ENCODE data around the gene PSMD1. TPM values are rescaled to one million over a fixed set of nuclear protein-coding genes. Genes with fewer than 3 reads are reported as not detected.

Gene PSMD1
- total and polyA plus RNA-seq, 2 of the 8 experiments (the other 6 are each of a cell fraction or from before 2014, with no cell fraction given): 179 to 272 TPM

DNA sequence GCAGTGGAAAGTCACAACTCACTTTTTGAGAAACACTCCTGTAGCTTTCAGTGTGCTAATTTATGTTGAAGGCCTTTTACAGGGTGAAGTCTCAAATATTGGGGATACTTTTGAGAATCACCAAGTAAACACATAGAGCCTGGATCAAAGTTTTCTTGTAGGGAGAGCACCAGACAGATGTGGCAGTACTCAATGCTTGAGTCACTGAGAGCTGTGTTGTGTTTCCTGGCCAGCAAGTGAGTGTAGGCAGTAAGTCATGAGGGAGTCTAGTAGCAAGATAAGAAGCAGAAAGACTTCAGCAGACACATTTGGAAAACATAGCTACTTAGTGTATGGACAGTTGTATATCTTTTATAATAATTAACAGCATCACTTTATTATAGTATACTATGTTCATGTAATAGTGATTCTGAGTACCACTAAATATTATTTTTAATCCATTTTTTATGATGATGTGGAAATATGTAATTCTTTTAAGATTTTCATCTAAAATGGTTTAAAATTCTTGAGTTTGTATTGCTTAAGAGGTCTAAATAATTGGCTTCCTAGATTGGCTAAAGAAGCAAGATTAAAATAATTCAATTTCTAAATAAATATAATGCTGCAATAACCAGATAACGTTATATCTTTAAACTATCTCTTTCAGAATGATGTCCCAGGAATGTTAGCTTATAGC lies 12.8 kb downstream of the PSMD1 start:
- Histone ChIP-seq H3K4ac (replicated peaks; ENCODE audit: insufficient read length, low read depth, low read length) (no peak overlapping the region), H3K4me2 (ENCODE audit: insufficient read depth in 1 of 2, low read depth in 2 of 2, low read length in 2 of 2) (no peak overlapping the region), H2AFZ (ENCODE audit: low read length) (no peak overlapping the region), H2BK20ac (ENCODE audit: low read length) (no peak overlapping the region), H3K36me3 (ENCODE audit: control insufficient read depth in 2 of 4, insufficient read depth in 4 of 4, low read length in 3 of 4) (peaks cover 13 to 71% (median 38%) of the 10 kb centered on the region in 4 experiments), H3K4me1 (replicated peaks in 1 of 4; ENCODE audit: control insufficient read depth in 3 of 4, insufficient read depth in 4 of 4, low read length in 3 of 4) (no peaks in the 10 kb centered on the region), H3K18ac (ENCODE audit: extremely low read depth, low read length) (no peak overlapping the region), H3K27me3 (replicated peaks in 1 of 4; ENCODE audit: control insufficient read depth in 3 of 4, extremely low read depth in 1 of 4, insufficient read depth in 3 of 4, low read length in 3 of 4) (no peaks in the 10 kb centered on the region), H3K27ac (ENCODE audit: low read depth, low read length) (no peak overlapping the region), H2BK120ac (replicated peaks; ENCODE audit: low read depth, low read length) (no peak overlapping the region), H3K79me2 (ENCODE audit: control insufficient read depth in 1 of 2, insufficient read depth in 2 of 2, low read length in 2 of 2) (no peaks in the 10 kb centered on the region), H3K23ac (ENCODE audit: insufficient read length) (no peak overlapping the region), H3K9me3 (ENCODE audit: insufficient read depth in 2 of 2, low read depth in 1 of 2, low read length in 1 of 2) (no peaks in the 10 kb centered on the region), H4K20me1 (replicated peaks in 1 of 2; ENCODE audit: control insufficient read depth in 1 of 2, insufficient read depth in 2 of 2, low read length in 2 of 2) (peaks cover 2 to 4% of the 10 kb centered on the region in 2 experiments), H3K9ac (replicated peaks in 1 of 4; ENCODE audit: extremely low read depth in 1 of 4, low read depth in 3 of 4, low read length in 3 of 4) (no peak overlapping the region), H3K56ac (replicated peaks; ENCODE audit: insufficient read length, low read depth, low read length) (no peak overlapping the region), H3K4me3 (ENCODE audit: extremely low read depth in 1 of 4, insufficient read depth in 2 of 4, low read depth in 3 of 4, low read length in 4 of 4) (no peak overlapping the region), H2BK12ac (ENCODE audit: low read depth, low read length) (no peak overlapping the region), H2BK5ac (ENCODE audit: low read depth, low read length) (no peak overlapping the region), H3K79me1 (ENCODE audit: low read depth, low read length) (no peaks in the 10 kb centered on the region), H4K5ac (ENCODE audit: insufficient read length, low read depth, low read length) (no peak overlapping the region), H3K14ac (ENCODE audit: insufficient read length) (no peak overlapping the region), H4K91ac (replicated peaks; ENCODE audit: insufficient read length, low read length) (no peak overlapping the region), H2AK5ac (ENCODE audit: low read depth, low read length) (no peak overlapping the region), H2BK15ac (ENCODE audit: low read length) (no peak overlapping the region), H4K8ac (ENCODE audit: extremely low read depth, insufficient read depth, low read length) (no peak overlapping the region), H3K23me2 (ENCODE audit: low read depth, low read length) (no peaks in the 10 kb centered on the region)
- CTCF ChIA-PET (ENCODE audit: partially characterized antibody): interaction anchor here (1.1 kb wide), 1 partner anchor 245 kb away, joined by 3 read pairs; no protein-coding TSS in a partner anchor
- POLR2A ChIA-PET (ENCODE audit: partially characterized antibody): interaction anchor here (0.6 to 1.0 kb wide), 2 partner anchors 13 to 241 kb away, joined by 3 read pairs; no protein-coding TSS in a partner anchor
- DNase-seq (ENCODE audit: low read depth in 1 of 2, low spot score in 2 of 2): no peak
- FAIRE-seq: no peak
- WGBS, 2 experiments (ENCODE audit: extremely low coverage in 1 of 2, insufficient coverage in 1 of 2, insufficient read length in 1 of 2, insufficient replicate concordance in 2 of 2, low coverage in 1 of 2, low lambda C conversion rate in 2 of 2, missing lambda C conversion rate in 1 of 2): 89% methylated on average over 1 of the region's 1 CpG; no CpG with 5 or more reads in 1 of the 2 experiments
- TF ChIP-seq SAP30 (IDR thresholded peaks at IDR 0.05; ENCODE audit: insufficient read depth, insufficient replicate concordance, low read length): no peak
- no peak for TF ChIP-seq YY1 (IDR thresholded peaks at IDR 0.05; ENCODE audit: low read depth, low read length)
- TF ChIP-seq FOSL1 (IDR thresholded peaks at IDR 0.05; ENCODE audit: insufficient read depth, low read depth, low read length): no peak
- TF ChIP-seq POU5F1 (IDR thresholded peaks at IDR 0.05; ENCODE audit: low read depth, low read length): no peak
- no peak for TF ChIP-seq SP4 (IDR thresholded peaks at IDR 0.05; ENCODE audit: low read length)
- no peak for TF ChIP-seq NRF1 (IDR thresholded peaks at IDR 0.05; ENCODE audit: low read depth, low read length)
- TF ChIP-seq BACH1 (IDR thresholded peaks at IDR 0.05; ENCODE audit: low read length): no peak
- TF ChIP-seq SUZ12 (IDR thresholded peaks at IDR 0.05; ENCODE audit: low read length): no peak
- TF ChIP-seq CTBP2 (IDR thresholded peaks at IDR 0.05; ENCODE audit: borderline replicate concordance, insufficient read depth, insufficient read length, low read length): no peak
- TF ChIP-seq GABPA (IDR thresholded peaks at IDR 0.05; ENCODE audit: borderline replicate concordance, insufficient read depth, low read length): no peak
- TF ChIP-seq KDM1A (IDR thresholded peaks at IDR 0.05; ENCODE audit: borderline replicate concordance, low read length): no peak
- TF ChIP-seq SP2 (IDR thresholded peaks at IDR 0.05; ENCODE audit: low read length): no peak
- TF ChIP-seq CEBPB (IDR thresholded peaks at IDR 0.05; ENCODE audit: low read depth, low read length): no peak
- TF ChIP-seq JUND (IDR thresholded peaks at IDR 0.05; ENCODE audit: low read length): no peak
